DMS 273 treated with DMSO at 0.1 percent for 48 hours (cell line): ENCODE data around the gene SIK1.
"Not testable (repeated sequence)": the region's sequence is repeated elsewhere in the genome, so short reads cannot be mapped to it uniquely, and the experiment has no call there.

Experiments used
- DNase-seq: peaks from one replicate; lab custom pipeline; 2025; lab: John Stamatoyannopoulos, UW

Gene SIK1

DNA sequence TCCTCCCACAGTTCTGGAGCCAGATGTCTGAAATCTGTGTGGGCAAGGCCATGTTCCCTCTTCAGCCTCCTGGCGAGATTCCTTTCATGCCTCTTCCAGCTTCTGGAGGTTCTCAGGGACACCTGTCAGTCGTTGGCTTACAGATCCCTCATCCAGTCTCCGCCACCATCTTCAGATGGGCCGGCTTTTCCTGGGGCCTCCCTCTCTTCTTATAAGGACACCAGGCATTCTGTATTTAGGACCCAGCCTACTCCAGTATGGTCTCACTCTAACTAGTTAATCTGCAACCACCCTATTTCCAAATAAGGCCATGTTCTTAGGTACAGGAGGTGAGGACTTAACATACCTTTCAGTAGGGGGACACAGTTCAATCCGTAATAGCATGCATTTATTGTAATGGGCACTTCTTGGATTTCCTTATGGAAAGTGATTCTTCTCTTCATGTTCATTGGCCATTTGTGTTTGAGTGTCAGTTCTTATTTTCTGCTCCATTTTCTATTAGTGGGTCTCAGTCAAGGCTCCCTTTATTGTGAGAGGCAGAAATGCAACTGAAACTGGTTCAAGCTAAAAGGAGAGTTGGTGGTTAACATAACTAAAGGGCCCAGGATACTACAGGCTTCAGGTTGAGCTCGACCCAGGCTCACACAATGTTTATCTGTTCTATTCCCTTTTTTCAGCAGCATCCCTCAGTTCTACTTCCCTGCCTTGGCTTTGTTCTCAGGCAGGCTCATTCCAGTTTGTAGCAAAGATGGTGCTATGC is 12.6 kb upstream of the SIK1 start:
- not testable (repeated sequence) for DNase-seq

DNA sequence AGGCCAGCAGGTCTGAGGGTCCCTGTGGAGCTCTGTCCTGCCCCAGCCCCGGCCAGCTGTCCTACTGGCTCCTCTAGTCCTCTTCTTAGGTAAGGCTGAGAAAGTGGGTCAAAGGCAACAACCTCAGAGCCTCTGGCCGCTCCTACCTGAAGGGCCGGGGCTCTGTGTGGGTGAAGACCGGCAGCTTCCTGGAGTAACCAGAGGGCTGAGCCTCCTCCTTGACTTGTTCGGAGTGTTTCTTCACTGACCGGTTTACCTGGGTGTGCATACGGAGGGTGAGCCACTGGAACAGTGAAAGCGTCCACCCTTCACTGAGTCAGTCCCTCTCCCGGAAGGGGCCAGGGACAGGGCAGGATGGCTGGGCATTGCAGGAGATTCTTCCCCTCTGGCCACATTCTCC is 9.3 kb upstream of the SIK1 start:
- not testable (repeated sequence) for DNase-seq

DNA sequence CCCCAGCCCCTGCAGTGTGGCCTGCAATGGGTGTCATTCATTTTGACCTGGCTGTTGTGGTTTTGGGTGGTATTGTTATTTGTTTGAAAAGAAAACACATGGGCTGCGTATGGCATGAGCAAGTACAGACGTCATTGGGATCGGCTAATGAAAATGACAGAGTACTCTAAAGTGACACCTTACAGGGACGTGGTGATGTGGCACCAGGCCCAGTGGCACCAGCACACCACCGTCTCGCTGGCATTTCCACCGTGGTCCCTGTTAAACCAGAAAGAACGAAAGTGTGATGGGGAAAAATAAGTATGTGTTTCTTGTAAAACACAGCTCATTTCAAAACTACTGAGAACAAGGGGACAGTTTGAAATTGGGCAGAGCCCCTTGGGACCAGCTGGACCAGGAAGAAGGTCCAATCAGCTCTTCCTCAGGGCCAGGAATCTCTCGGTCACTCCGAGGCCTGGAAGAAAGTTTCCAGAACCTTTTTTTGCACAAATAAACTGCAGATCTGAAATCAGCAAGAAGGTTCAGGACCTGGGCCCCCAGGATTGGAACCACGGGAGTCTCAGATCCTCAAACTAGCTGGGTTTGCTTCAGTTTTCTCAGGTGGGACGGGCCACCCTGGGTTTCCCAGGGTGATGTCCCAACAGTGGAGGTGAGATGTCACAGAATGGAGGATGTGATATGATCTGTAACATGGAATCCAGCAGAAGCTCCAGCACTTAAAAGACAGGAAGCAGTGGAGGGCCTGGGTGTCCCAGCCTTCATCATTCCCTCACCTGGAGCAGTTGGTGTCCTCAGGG is 6.6 kb upstream of the SIK1 start:
- DNase-seq: not testable (repeated sequence)

DNA sequence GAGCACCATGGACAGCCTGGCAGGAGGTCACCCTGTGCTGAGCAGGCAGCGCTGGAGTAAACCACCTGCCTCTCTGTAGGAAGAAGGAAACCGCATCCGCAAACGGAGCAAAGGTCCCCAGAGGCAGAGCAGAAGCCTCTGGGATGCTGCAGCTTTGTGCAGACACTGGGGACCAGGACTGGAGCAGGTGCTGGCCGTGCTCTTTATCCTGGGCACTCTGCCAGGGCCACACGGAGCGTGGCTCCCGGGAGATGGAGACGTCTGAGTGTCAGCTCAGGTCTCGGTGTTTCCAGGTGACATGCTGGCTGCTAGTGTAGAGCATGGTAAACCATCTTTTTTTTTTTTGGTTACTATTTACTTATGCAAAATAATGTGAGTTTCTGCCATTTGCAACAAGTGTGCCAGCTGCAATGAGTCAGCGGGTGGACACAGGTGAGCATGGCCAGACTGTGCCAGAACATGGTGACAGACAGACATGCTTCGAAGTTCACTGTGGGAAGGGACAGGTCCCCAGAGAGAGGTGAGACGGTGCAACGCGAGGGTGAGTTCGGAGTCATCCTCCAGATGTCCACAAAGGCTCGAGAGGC is 4.0 kb upstream of the SIK1 start:
- DNase-seq: not testable (repeated sequence)

DNA sequence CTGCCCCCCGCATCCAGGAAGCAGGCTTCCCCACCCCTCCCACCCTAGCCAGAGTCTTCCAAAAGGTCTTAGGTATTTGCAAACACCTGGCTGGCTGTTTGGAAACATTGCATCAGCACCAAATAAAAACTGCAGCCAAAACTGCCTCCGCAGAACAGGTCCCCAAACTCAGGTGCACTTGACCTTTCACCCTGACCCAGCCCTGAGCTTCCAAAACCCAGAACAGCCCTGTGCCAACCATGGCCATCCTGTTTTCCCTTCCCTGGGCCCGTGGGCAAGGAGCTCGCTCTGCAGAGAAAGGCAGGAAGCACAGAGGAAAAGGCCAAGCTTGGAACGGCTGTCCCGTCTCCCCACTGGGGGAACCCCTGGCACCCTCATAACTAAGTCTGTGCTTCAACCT is 2.0 kb upstream of the SIK1 start:
- not testable (repeated sequence) for DNase-seq

DNA sequence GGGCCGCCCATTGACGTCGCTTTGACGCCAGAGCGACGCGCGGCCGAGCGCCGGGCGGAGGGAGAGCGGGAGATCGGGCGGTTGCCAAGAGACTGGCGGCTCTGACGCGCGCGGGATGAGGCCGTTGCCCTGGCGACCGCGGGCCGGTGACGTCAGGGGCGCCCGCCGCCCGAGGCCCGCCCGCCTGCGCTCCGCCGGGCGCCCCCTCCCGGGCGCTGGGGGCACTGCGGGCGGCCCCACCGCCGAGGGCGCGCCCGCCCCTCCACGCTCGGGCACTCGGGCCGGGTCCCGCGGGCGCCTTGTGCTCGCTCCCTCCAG is 270 bp upstream of the SIK1 start:
- DNase-seq: not testable (repeated sequence)

DNA sequence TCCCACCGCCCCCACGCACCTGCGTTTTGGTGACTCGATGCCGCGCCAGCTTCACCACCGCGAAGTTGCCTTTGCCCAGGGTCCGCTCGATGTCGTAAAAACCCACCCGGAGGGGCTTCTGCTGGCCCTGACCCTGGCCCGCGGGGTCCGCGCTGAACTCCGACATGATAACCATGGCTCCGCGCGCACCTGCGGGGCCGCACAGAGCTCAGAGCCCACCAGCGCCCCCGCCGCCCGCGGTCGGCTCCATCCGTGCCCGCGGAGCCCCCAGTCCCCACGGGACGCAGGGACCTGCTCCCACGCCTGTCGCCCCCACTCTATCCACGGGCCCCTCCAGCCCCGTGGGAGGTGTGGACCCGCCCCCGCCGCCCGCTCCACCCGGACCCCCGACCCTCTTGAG is 927 bp downstream of the SIK1 start:
- DNase-seq: not testable (repeated sequence)

DNA sequence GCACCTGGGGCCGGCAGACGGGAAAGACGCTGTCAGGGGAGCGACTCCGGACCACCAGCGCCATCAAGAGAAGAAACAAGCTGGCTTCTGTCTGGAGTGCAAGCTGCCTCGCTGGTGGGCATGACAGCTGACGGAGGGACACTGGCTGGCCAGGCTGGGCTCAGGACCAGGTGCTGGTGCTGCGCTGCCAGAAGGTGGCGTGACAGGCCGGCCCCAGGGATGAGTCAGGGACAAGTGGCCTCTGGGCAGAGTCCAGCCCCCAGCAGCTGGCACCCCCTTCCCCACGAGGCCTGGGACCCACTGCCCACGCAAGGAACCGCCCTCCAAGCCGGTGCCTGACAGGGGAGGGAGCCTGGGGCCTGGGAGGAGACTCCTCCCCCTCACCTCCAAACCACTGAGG is 7.5 kb downstream of the SIK1 start:
- DNase-seq: not testable (repeated sequence)

DNA sequence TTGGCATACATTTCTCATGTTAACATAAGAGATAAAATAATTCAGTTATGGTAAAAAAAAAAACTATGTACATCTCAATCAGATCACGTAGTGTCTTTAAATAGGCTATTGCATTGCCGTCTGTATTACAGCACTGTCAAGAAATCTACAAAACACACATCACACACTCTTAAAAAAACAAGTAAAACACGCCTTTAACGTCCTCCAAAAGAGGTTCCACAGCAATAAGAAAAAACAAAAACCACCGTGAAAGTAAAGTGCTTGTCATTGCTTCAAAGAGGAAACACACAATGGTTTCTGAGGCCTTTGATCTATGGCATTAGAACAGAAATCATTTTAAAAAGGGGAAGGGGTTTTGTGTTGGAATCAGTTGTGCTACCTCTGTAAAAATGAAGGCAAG is 12.4 kb downstream of the SIK1 start:
- not testable (repeated sequence) for DNase-seq

DNA sequence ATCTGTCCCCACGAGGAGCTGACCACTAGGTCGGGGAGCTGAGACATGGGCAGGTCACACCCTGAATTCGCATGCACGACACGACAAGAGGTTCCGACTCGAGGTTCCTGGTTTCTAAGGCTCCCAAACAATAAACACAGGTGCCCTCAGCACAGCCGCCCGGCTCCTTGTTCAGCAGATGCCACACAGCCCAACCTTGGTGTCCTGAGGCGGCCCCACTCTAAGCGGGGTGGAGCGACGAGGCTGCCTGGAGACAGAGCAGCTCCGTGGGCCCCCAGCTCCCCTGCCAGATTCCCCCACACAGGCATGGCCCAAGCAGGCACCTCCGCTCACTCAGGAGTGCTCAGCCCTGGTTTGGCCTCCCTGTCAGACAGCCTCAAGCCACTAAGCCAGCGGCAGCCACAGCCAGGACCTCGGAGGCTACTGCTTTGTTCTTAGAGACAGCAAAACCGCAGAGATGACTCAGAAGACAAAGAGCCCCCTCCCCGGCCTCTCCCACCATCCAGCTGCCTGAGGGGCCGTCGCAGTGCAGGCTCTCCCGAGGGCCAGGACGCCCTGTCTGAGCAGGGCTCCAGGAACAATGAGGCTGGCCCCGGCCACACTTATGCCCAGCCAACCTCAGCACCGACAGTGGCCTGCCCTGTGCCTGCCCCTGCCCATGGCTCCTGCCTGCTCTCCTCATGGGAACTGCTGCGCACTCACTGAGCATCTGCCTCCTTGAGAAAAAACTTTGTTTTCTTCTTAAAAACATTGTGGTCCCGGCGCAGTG is 14.7 kb downstream of the SIK1 start:
- not testable (repeated sequence) for DNase-seq

DNA sequence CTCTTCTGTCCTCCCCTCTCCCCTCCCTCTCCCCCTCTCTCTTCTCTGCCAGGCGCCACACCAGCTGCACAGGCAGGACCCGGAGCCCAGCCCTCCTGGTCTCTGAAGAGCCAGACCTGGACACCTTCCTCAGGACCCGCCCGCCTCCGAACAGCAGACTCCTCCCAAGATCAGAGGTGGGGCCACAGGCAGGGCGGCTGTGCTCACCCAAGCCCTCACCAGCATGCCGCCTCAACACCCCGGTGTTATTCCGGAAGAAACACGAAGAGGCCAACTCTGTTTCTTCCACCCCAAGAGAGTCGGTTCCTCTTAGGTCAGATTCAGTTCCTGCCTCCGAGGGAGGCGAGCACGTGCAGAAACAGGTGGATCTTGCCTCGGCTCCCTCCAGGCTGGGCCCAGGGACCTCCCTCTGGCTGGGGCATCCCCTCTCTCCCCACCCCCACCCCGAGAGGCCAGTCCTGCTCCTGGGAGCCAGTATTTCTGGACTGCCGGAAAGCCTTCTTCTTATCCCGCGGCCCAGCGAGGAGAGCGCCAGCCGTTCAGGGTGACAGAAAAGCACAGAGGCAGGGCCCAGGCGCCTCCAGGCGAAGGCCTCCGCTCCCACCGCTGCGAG is 16.4 kb downstream of the SIK1 start:
- not testable (repeated sequence) for DNase-seq

DNA sequence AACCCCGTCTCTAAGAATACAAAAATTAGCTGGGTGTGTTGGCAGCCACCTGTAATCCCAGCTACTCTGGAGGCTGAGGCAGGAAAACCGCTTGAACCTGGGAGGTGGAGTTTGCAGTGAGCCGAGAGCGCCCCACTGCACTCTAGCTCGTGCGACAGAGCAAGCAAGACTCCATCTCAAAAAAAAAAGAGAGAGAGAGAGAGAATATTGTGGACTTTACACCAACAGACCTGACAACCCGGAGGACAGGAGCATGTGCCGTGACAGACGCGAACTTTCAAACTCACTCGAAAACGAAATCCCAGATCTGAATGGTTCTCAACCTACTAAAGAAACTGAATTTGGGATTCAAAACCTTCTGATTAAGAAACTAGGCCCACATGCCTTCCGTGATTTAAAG is 19.8 kb downstream of the SIK1 start:
- not testable (repeated sequence) for DNase-seq

DNA sequence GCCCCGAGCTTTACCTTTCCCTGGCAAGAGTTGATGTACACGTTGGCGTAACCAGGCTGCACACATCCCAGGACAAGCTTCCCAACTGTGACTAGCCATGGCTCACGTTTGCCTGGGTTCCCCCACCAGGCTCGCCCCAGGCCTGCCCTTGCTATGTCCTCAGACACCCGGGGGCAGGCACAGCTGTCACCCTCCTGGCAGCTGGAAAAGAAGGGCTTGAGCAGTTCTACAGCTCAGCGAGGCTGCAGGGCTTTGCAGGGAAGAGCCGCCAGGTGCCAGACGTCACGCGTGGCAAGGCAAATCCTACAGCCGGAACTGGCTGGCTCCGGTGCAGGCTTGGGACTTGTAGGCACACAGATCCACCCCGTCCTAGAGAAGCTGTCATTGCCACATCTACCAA is 22.5 kb downstream of the SIK1 start:
- DNase-seq: not testable (repeated sequence)

DNA sequence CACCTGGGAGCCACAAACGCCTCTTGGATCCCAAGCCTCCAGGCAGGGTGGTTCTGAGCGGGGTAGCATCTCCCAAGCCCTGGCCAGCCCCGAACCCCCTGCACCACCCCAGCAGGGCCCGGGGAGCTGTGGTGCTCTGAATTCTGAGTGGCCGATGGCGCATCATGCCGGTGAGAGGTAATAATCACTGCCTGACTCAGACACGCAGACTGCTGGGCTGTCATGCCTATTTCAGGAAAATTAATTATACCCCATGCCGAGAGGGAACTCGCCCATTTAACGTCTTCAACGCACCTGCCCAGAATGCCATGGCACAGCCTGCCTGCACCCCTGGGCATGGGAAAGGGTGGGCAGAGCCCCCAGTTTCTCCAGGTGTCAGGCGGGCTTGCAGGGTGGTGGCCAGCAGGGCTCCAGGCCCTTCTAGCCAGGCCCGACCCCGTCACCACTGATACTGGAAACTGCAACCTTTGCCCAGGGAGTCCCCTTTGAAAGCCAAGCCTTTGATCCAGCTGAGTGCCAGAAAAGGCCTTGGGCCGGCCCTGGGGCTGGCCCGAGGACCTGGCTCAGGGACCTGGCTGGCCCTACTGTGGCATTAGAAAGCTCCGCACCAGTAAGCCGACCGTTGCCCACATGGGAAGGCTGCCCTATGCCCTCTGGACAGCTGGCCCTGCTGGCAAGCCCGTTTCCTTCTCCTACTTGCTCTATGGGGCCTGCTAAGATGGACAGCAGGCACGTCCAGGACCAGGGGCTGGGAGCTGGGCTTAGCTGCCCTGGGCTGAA is 23.1 kb downstream of the SIK1 start:
- not testable (repeated sequence) for DNase-seq

DNA sequence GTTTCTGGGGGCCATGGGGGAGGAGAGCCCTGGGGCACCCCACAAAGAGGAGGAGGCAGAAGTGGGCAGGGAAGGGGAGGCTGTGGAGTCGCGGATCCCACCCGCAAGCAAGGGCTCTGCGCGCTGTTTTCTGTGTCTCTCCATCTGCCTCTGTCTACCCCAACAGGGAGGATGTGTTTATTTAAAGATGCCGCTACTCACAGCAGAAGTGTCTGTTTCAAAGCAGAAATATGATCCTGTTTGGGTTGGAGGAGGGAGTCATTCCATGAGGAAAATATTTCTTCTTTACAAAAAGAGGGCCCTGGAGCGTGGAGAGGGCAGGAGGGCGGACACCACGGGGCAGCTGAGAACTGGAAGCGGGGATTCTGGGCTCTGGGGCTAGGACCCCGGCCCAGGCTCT is 25.8 kb downstream of the SIK1 start:
- DNase-seq: not testable (repeated sequence)

DNA sequence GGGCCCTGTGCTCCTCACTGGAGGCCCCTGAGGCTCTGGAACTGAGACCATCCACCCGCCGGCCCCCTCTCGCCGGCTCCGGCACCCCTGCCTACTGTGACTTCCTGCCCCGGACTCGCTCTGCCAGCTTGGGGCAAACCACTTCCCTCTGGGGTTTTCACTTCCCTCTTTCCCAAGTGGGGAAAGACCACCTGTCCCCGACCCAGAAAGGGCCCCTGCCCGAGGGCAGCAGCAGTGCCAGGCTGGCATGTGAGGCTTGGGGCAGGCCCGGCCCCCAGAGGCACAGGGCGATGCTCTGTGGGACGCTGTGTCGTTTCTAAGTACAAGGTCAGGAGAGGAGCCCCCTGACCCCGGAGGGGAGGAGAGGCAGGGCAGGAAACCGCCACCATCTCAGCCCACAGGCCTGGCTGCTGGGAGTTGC is 27.3 kb downstream of the SIK1 start:
- DNase-seq: not testable (repeated sequence)

DNA sequence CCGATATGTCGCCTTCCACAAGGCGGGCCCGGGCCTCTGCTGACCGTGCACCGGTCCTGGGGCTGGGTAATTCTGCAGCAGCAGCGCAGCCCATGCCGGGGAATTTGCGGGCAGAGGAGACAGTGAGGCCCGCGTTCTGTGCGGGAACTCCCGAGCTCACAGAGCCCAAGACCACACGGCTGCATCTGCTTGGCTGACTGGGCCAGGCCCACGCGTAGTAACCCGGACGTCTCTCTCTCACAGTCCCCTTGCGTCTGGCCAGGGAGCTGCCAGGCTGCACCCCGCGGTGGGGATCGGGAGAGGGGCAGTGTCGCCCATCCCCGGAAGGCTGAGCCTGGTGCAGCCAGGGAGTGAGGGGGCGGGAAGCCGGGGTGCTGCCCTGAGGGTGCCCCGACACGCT is 27.8 kb downstream of the SIK1 start:
- DNase-seq: not testable (repeated sequence)

DNA sequence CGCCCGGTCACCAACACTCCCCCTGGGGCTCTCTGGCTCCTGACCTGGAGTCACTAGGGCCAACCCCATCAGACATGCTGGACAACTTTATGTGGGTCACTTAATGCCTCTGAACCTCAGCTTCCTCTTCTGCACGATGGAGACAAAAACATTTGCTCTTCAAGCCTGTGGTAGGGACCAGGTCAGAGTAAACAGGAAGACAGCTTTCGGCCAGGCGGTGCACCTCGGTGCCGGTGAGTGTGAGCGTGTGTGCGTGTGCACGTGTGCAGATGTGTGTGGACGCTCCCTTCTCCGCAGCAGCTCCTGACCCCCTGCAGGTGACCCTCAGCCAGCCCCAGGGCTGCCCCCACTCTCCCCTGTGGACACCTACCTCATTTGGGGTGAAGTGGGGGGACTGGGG is 28.4 kb downstream of the SIK1 start:
- DNase-seq: not testable (repeated sequence)

DNA sequence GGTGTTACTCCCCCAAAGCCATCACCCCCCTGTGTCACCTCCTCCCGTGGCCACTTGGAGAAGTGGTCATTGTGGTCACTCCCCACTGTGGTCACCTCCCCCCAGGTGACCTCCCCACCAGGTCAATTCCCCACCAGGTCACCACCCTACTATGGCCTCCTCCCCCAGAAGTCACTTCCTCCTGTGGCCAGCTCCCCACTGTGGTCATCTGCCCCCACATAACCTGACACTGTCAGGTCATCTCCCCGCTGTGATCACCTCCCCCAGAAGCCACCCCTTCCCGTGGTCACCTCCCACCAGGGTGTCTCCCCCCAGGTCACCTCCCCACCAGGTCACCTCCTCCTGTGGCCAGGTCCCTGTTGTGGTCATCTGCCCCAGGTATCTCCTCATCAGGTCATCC is 28.9 kb downstream of the SIK1 start:
- DNase-seq: not testable (repeated sequence)

DNA sequence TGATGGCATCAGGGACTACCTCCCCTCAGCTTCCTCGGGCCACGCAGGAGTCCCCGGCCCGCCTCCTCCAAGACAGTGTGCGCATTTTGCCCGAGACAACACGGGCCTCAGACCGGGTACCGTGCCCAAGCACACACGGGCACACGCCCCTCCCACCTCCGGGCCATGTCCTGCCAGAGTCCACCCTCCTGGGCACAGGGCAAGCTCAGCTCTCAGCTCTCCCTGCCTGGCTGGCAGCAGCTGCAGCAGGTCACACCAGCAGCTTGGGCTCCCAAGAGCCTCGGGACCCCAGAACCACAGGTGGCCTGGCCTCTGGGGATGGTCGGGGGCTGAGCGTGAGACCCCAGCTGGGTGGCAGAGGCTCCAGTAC is 29.5 kb downstream of the SIK1 start:
- DNase-seq: not testable (repeated sequence)
